GM21723 (cell line): ENCODE measurements around the gene CTSO.
"Not testable (repeated sequence)": the region's sequence is repeated elsewhere in the genome, so short reads cannot be mapped to it uniquely, and the experiment has no call there.

Experiments used
- ATAC-seq: cut with Tn5 transposase; IDR thresholded peaks from one replicate; pipeline ENCODE4 v1.9.1; 2021; ENCODE audit warnings: mild to moderate bottlenecking, moderate library complexity; ENCODE audit not compliant: unreplicated experiment

CTSO gene

DNA sequence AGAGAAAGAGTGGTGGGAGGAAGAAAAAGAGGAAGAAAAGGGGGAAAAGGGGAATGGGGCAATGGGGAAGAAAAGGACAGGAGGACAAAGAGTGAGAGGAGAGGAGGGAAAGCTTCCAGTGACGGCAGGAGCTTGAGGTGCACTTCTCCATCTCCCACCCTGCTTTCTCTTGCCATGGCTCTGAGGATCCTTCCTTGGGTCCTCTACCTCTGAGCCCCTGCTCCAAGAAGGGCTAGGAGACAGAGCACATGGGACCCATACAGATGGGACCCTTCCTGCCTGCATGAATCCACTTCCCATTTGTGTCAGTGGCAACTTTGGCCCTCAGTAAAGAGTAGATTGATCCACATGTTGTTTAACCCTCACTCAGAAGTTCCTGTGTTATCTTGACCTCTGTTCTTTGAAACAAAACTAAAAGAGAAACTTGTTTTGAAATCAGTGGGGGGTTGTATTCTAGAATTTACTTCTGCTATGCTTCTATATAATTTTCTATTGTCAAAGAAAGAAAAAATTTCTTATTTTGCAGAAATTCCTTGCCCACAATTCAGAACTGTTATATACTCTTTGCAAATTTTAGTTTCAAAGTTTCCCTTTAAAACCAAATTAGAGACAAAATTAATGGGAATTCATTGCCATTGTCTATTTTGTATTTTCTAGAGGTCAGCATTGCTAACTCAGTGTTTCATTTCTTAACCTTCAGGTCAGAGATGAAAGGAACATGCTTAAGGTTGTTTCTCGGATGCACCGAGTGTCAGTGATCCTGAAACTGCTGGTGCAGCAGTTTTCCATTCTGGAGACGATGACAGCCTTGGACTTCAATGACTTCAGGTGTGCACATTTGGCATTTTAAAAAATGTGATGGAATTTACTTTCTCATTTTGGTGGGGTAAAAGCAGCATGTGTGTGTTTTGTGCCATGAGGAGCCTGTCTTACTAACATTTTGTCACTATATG is 45.2 kb downstream of the CTSO start:
- ATAC-seq, result peak; percentile 72

DNA sequence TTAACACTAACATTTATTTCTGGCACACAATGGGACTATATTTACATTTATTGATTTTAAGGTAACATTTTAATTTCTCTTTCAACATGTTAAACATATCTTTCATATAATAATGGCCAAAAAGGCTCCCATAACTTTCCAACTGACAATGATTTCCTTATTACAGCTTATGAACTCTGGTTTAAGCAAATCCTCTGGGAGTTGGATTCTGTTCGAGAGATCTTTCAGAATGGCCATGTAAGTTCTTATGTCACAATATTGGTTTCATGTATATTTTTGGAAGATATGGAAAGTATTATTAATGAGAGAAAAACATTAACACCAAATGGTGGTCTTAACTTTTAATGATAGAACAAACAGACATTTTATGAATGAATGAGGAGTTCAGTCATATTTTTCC is 46.1 kb downstream of the CTSO start:
- no peak for ATAC-seq

DNA sequence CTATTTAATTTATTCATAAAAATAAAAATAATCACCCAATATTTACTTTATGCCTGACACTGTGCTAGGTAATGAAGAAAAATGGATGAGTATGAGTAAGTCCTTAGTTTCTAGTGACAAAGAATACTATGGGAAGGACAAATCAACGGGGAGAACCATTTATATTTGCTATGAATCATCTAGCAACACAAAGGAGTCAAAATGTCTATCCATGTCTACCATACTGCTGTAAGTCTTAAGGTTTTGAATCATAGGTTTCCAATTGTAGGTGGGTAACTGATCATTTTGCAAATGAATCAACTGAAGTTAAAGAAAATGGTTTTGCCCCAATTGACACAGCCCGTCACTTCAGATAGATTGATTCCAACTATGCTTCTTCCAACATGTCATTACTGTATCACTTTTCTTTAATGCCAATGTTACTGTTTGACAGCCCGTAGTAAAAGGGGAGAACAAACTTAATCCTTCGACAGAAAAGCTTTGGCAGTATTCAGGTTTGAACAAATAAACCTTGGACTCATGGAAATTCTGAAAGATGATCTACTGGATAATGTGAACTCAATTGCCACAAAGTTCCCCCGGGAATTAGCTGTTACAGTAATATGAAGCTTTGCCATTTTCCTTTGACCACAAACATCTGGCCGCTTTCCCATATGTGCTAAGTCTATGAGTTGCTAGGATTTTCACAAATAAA is 47.0 kb downstream of the CTSO start:
- no peak for ATAC-seq

DNA sequence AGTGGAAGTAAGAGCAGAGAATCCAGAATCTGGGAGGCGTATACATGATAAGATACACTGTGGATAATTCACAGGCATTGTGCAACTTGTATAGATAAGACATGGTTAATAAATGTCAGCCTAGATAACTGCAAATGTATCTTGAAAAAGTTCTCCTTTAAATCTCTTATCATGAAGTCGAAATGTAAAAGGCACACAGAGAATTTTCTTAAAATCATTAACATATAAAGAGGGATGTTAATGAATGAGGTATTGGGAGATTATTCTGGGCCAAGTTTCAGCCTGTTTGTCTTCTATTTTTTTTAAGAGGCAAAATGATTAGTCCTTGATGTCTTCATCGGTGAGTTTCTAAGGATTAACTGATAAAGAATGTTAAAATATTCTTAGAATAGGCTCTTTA is 49.3 kb downstream of the CTSO start:
- ATAC-seq, result no peak

DNA sequence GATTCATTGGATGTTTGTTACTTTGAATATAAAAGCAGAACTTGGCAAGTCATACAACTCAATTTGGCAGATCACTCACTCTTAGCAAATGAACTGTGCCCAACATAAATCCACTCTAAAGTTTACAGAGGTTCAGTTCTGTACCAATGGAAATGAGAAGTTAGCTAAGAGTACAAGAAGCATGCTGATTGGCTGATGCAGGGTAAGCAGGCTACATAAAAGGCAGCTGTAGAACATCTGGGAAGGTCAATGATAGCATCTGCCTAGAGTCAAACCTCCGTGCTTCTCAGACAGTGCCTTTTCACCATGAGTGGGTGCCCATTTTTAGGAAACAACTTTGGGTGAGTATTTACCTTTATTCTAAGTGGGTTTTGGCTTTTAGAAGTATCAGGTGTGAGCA is 50.2 kb downstream of the CTSO start, which contains the start of gene TDO2:
Gene TDO2 (plus strand): TSS at position 244 of the 400 bp plus-strand sequence. CDS start 63 bp downstream, at position 307.
- no peak for ATAC-seq

DNA sequence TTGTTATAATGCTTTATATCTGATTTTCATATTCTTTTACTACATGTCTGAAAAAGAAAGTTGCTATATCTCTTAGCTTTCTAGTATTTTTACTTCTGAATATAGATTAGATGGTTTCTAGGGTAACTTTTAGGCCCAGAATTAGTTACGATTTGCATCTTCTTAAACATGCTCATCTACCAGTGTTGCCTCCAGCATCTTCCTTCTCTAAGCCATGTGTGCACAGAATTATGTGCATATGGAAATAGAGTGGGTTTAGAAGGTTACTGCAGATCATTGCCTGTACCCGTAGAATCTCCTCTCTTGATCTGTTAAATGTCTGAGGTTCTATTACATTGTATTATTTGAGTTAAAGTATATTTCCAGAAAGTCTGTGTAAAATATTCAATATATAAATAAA is 52.7 kb downstream of the CTSO start:
- ATAC-seq, result no peak

DNA sequence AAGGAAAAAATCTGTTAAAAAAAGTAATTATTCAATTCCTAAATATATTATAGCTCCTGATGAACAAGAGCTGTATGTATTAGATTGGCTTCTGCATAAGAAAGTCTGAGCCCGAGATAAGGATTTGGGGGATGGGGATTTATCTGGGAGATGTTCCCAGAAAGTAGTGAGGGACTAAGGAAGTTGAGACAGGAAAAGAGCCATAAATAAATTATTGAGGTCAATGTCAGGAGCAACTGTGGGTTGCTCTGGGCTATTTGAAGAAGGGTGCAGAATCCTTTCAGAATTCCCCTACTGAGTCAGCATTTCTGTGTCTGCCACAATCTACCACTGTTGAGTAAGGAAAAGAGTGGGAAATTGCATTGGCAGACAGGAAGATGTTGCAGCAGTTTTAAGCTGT is 53.3 kb downstream of the CTSO start:
- no peak for ATAC-seq

DNA sequence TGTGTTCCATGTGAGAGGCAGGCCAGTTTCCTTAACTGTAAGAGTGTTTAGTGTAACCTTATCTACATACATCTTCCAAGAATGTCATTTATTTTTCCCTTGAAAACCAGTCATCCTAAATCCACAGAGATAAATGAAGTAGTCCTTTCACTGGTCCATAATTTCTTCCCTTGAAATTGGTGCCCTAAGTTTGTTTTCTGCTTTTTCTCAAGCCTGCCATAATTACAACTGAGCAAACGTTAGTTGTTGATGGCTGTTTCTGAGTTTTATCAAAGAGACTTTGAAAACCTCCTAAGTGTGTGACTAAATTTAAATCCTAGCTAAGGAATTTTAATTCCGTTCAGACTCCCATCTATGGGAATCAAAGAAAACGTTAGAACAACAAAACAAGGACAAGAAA is 53.8 kb downstream of the CTSO start:
- ATAC-seq, result no peak

DNA sequence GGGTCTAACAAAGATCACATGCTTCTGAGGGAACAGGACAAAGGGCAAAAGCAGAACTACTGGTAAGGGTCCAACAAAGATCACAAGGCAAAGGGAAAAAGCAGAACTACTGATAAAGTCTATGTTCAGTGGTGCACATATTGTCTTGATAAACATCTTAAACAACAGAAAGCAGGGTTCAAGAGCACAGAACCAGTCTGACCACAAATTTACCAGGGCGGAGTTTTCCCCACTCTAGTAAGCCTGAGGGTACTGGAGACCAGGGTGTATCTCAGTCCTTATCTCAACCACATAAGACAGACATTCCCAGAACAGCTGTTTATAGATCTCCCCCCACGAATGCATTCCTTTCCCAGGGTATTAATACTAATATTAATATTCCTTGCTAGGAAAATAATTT is 55.3 kb downstream of the CTSO start:
- ATAC-seq, result not testable (repeated sequence)

DNA sequence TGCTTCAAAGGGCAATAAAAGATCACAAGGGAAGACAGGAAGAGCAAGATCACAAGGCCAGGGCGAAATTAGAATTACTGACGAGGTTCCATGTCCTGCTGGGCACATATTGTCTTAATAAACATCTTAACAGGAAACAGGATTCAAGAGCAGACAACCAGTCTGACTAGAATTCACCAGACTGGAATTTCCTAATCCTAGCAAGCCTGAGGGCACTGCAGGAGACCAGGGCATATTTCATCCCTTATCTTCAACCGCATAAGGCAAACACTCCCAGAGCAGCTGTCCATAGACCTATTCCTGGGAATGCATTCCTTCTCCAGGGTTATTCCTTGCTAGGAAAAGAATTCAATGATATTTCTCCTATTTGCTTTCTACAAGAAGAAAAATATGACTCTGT is 62.6 kb downstream of the CTSO start:
- no peak for ATAC-seq

DNA sequence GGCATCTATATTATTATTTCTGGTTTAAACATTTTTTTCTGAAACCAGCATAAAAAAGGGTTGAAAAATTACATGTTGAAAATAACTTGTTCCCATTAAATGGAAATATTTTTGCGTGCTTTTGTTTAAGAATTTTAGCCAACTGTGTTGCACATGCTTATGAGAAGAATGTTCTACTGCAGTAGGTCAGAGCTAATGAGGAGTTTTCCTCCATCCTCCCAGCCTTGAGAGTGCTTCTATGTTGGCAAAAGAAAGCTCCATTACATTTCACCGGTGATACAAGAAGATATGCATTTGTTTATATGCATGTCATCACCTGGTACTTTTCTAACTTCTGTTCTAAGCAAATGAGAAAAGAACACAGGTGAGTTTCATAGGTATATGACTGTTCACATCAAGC is 63.7 kb downstream of the CTSO start:
- no peak for ATAC-seq

DNA sequence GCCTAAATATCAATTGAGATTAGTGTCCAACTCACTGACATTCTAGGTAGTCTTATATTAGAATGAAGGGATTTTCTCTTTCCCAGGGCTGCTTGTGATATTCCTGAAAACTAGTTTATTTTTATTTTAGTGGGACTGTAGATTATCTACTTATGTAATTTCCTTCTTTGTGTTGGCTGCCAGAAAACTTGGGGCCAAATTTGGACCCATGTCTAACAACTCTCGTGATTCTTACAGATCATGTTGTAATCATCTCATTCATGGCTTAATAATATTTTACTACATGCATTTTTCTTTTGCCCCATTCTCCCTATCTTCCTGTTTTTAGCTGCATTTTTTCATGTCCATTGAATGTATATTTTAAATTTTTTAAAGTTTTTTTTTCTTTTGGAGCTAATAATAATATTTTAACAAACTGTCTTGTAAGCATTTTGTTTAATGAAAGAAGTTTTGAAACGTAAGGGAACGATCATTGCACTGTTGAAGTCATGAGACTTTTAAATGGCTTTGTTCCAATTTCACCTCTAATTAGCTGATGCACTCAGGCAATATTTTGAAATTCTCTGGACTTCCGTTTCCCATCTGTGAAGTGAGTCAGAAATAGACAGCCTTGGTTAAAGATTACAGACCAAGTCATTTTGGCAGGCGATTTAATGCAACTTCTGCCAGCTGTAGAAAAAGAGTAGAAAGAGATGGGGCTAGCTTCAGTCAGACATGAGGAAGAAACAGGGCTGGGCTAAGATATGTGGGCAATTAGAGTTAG is 64.5 kb downstream of the CTSO start:
- ATAC-seq, result peak; percentile 71

DNA sequence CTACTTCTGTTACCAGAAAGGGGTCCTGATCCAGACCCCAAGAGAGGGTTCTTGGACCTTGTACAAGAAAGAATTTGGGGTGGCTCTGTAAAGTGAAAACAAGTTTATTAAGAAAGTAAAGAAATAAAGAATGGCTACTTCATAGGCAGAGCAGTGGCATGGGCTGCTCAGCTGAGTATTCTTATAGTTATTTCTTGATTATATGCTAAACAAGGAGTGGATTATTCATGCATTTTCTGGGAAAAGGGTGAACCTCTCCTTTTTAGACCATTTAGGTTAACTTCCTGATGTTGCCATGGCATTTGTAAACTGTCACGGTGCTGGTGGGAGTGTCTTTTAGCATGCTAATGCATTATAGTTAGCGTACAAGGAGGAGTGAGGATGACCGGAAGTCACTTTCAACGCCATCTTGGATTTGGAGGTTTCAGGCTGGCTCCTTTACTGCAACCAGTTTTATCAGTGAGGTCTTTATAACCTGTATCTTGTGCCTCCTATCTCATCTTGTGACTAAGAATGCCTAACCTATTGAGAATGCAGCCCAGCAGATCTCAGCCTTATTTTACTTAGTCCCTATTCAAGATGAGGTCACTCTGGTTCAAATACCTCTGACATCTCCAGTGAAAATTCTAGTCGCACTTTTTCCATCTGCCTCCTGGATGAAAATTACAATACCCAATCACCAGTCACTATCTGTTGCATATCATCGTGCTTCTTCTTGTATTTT is 65.7 kb downstream of the CTSO start:
- ATAC-seq, result no peak

DNA sequence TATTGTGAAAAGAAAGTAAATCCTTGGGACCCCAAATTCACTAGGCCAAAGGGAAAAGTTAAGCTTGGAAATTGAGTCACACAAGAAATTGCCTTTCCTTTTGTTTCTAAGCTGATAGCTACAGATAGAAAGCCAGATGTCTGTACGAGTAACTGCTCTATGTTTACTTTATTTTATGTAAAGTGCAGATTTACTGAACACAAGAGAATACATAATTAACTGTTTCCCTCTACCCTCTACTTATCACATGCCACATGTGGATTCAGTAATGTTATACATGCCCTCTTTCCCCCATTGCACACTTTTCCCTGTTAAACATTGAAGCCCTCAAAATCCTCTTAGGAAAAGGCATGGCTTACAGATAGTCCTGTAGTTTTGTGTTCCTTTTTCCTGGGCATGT is 66.6 kb downstream of the CTSO start:
- ATAC-seq, result no peak

DNA sequence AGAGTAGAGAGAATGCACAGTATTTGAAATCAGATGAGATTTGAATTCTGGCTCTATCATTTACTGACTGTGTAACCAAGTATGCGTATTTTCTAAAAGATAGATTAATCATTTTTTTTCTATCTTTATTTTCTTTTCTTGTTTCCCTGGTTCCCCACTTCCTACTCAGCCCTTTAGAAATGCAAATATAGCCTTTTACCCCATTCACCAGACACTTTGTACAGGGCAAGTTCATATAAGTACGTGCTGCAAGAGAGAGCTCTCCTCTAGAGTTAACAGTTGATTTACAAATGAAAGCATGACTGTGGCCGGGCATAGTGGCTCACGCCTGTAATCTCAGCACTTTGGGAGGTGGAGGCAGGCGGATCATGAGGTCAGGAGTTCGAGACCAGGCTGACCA is 68.0 kb downstream of the CTSO start:
- ATAC-seq, result no peak

DNA sequence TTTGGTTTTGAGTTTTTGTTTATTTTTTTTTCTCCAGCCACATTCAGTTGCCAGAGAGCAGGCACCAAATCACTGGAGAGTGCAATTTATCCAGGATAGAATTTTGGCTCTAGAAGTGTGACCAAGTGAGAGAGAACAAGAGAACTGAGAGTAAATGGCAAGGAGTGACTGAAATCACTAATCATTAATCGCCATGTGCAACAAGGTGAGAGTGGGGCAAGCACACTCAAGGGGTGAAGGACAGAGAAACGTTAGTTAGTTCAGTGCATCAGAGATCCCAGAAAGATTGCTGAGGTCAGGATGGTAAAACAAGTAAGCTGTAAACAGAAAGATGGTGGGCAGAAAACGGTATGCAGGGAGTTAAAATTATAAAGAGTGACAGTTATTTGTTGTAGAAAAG is 69.8 kb downstream of the CTSO start:
- no peak for ATAC-seq

DNA sequence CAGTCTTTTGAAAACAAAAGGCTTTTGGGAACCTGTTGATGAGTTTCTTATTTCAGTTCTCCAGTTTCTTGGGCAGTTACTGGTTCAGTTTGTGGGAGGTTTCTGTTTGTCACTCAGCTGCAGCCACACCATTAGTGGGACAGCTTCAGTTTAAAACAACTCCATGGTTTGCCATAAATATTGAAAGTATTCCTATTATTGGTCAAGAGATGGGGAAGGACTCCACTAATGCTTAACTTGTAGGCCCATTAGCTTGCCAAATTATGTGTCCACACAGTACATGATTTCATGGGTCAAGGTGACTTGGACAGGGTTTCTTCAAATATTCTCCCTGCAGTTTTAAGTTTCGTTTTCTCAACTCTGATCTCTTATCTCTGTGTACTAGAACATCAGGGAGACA is 72.1 kb downstream of the CTSO start:
- ATAC-seq, result no peak

DNA sequence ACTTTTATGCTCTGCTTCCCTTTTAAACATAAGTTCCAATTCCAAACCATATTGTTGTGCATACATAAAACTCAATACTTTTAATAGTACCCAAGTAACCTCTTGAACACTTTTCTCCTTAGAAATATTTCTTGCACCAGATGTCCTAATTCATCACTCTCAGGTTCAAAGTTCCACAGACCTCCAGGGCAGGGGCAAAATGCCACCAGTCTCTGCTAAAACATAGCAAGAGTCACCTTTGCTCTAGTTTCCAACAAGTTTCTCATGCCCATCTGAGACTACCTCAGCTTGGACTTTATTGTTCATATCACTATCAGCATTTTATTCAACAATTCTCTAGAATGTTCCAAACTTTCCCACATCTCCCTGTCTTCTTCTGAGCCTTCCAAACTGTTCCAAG is 73.9 kb downstream of the CTSO start:
- ATAC-seq, result no peak

DNA sequence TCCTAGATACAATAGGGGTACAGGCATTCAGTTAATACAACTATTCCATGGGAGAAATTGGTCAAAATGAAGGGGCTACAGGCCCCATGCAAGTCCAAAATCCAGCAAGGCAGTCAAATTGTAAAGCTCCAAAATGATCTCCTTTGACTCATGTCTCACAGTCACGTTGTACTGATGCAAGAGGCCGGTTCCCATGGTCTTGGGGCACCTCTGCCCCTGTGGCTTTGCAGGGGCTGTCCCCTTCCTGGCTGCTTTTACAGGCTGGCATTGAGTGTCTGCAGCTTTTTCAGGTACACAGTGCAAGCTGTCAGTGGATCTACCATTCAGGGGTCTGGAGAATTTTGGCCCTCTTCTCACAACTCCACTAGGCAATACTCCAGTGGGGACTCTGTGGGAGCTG is 75.1 kb downstream of the CTSO start:
- ATAC-seq, result no peak

DNA sequence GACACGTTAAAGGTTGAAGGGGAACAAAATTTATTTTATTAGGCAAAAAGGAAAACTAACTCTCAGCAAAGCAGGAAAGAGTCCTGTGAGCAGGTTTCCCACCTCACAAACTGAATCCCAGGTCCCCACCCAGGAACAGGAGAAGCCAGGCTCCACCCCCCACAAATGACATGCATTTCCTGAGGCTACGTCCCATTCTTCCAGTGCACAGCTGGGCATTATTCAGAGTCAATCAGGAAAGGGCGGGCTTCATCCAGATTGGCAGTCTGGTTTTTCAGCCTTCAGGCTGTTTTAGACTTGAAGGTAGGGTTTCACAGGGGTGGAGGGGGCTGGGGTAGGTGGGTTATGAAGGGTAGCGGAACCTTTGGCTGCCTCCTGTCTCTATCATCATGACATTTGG is 75.7 kb downstream of the CTSO start:
- no peak for ATAC-seq

DNA sequence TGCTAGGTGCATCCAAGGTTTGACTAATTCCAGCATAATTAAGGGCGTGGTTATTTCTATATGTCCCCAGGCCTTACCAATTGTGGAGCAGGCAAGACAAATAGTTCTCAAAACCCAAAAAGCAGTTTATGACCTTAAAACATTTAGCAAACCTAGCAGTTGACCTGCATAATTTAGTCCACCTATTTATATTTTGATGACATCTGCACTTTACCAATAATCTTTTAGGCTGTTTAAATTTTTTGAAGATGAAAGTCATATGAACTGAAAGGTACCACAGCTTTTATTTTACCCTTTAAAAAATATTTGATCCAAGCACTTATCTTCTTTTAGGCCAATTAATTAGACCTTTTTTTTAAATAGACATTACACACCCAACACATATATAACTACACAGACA is 77.8 kb downstream of the CTSO start:
- no peak for ATAC-seq
